NCI-H146 (cell line): ENCODE measurements around the gene UQCR10.
"Not testable (repeated sequence)": the region's sequence is repeated elsewhere in the genome, so short reads cannot be mapped to it uniquely, and the experiment has no call there.

Source experiments
- DNase-seq: peaks from one replicate; lab custom pipeline; 2025; lab: John Stamatoyannopoulos, UW

Gene UQCR10

GRCh38 chr22:29737251-29738117, 29.7 kb upstream of the UQCR10 start:
- no peak for DNase-seq

GRCh38 chr22:29738118-29738815, 28.9 kb upstream of the UQCR10 start:
- no peak for DNase-seq

GRCh38 chr22:29739346-29739875, 27.8 kb upstream of the UQCR10 start:
- DNase-seq: no peak

GRCh38 chr22:29740216-29740615, 27.0 kb upstream of the UQCR10 start:
- DNase-seq: no peak

- no peak for DNase-seq
Observed at GRCh38 chr22:29741926-29742325, 25.2 kb upstream of the UQCR10 start.

GRCh38 chr22:29742326-29742725, 24.8 kb upstream of the UQCR10 start:
- no peak for DNase-seq

GRCh38 chr22:29744902-29745301, 22.3 kb upstream of the UQCR10 start:
- no peak for DNase-seq

- DNase-seq: no peak
Observed at GRCh38 chr22:29747832-29748231, 19.3 kb upstream of the UQCR10 start.

- DNase-seq: no peak
Observed at GRCh38 chr22:29748248-29748893, 18.8 kb upstream of the UQCR10 start.

GRCh38 chr22:29750029-29750428, 17.1 kb upstream of the UQCR10 start:
- no peak for DNase-seq

- DNase-seq: no peak
Observed at GRCh38 chr22:29750559-29751538, 16.3 kb upstream of the UQCR10 start.

- DNase-seq: no peak
Observed at GRCh38 chr22:29751669-29752068, 15.5 kb upstream of the UQCR10 start.

GRCh38 chr22:29753808-29754657, 13.1 kb upstream of the UQCR10 start:
- no peak for DNase-seq

GRCh38 chr22:29754658-29755395, 12.3 kb upstream of the UQCR10 start:
- not testable (repeated sequence) for DNase-seq

- peak; percentile 60 for DNase-seq
Observed at GRCh38 chr22:29755889-29756288, 11.3 kb upstream of the UQCR10 start.

- peak; percentile 33 for DNase-seq
Observed at GRCh38 chr22:29756341-29756740, 10.8 kb upstream of the UQCR10 start.

- no peak for DNase-seq
Observed at GRCh38 chr22:29757096-29757495, 10.1 kb upstream of the UQCR10 start.

- no peak for DNase-seq
Observed at GRCh38 chr22:29758068-29758622, 9.0 kb upstream of the UQCR10 start.

- no peak for DNase-seq
Observed at GRCh38 chr22:29758959-29759358, 8.2 kb upstream of the UQCR10 start.
